GM12873 (cell line): Measurements from ENCODE around the gene LRWD1.

Source experiments
- CTCF ChIP-seq: IDR thresholded peaks from 2 replicates; pipeline ENCODE4 v1.5.1; 2012; ENCODE audit warnings: low read depth, mild to moderate bottlenecking, moderate library complexity, low read length, control low read depth; ENCODE audit not compliant: insufficient read depth; ENCODE audit errors: missing control alignments

LRWD1 gene

GRCh38 chr7:102424787-102425218 lies 40.0 kb upstream of the LRWD1 start:
- TF ChIP-seq CTCF, result no peak

- peak; percentile 12 for TF ChIP-seq CTCF
Observed at GRCh38 chr7:102425639-102426267, 39.0 kb upstream of the LRWD1 start.

- TF ChIP-seq CTCF, result no peak
Observed at GRCh38 chr7:102426268-102427018, 38.3 kb upstream of the LRWD1 start.

- TF ChIP-seq CTCF, result no peak
Observed at GRCh38 chr7:102427019-102427405, 37.8 kb upstream of the LRWD1 start.

GRCh38 chr7:102429141-102429899 lies 35.5 kb upstream of the LRWD1 start:
- no peak for TF ChIP-seq CTCF

GRCh38 chr7:102431617-102432298 lies 33.0 kb upstream of the LRWD1 start:
- no peak for TF ChIP-seq CTCF
